Measurements from ENCODE around the gene BACE1.

DNA sequence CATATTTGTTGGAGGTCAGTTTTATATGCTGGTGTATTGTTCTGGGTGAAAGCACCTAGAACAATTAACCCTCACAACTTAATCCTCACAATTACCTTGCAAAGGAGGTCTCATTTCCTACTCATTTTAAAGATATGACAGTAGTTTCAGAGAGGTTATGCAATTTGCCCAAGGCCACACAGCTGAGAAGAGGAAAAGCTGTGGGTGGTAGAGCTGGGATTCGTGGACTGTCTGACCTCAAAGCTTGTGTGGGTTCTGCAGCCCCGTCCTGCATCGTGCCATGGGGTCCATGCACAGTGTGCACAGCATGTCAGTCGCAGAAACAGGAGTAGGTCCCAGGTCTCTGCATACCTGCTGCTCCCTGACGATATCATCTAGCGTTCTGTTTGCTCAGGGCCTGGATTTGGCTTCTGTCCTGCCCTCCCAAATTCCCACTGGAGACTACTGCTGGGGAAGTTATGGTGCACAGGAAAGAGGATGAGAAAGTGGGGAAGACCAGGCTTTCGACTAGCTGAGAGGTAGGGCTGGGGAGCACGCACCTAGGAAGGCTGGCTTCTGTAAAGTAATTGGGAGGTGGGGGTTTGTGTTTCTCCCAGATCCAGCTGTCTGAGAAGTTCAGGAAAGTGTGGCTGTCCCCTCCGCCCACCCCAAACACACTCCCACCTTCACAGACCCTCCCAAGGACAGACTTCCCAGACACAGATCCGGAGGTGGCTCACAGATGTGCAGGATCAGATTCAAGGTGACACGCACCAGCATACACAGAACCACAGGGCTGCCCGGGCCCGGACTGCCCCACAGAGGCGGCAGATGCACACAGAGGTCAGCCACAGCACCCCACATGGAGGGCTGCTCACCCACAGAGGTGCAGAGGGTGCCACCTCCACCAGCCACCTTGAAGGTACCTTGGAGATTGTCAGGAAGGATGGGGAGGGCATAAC lies 2.0 kb downstream of the BACE1 start:
- TF ChIP-seq CTCF (conservative IDR thresholded peaks at IDR 0.05; ENCODE audit: low read depth in 2 of 2) (no peak), EZH2 (IDR thresholded peaks at IDR 0.05; ENCODE audit: low read depth, unreplicated experiment) (no peak), JUNB (IDR thresholded peaks at IDR 0.05; ENCODE audit: unreplicated experiment) (no peak), CREB1 (CRISPR knock-in tag; IDR thresholded peaks at IDR 0.05; ENCODE audit: low read depth) (no peak), EZH2phosphoT487 (IDR thresholded peaks at IDR 0.05; ENCODE audit: unreplicated experiment) (no peak), NANOG (IDR thresholded peaks at IDR 0.05; ENCODE audit: borderline replicate concordance) (no peak), POLR2AphosphoS5 (IDR thresholded peaks at IDR 0.05; ENCODE audit: low read depth) (no peak), STAT1 (IDR thresholded peaks at IDR 0.05; ENCODE audit: unreplicated experiment) (no peak), ZNF331 (CRISPR knock-in tag; IDR thresholded peaks at IDR 0.05; ENCODE audit: low read depth) (no peak)
- TF ChIP-seq, protein P1, sequence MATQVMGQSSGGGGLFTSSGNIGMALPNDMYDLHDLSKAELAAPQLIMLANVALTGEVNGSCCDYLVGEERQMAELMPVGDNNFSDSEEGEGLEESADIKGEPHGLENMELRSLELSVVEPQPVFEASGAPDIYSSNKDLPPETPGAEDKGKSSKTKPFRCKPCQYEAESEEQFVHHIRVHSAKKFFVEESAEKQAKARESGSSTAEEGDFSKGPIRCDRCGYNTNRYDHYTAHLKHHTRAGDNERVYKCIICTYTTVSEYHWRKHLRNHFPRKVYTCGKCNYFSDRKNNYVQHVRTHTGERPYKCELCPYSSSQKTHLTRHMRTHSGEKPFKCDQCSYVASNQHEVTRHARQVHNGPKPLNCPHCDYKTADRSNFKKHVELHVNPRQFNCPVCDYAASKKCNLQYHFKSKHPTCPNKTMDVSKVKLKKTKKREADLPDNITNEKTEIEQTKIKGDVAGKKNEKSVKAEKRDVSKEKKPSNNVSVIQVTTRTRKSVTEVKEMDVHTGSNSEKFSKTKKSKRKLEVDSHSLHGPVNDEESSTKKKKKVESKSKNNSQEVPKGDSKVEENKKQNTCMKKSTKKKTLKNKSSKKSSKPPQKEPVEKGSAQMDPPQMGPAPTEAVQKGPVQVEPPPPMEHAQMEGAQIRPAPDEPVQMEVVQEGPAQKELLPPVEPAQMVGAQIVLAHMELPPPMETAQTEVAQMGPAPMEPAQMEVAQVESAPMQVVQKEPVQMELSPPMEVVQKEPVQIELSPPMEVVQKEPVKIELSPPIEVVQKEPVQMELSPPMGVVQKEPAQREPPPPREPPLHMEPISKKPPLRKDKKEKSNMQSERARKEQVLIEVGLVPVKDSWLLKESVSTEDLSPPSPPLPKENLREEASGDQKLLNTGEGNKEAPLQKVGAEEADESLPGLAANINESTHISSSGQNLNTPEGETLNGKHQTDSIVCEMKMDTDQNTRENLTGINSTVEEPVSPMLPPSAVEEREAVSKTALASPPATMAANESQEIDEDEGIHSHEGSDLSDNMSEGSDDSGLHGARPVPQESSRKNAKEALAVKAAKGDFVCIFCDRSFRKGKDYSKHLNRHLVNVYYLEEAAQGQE (IDR thresholded peaks at IDR 0.05; ENCODE audit: unreplicated experiment): no peak
- TF ChIP-seq, protein P2, sequence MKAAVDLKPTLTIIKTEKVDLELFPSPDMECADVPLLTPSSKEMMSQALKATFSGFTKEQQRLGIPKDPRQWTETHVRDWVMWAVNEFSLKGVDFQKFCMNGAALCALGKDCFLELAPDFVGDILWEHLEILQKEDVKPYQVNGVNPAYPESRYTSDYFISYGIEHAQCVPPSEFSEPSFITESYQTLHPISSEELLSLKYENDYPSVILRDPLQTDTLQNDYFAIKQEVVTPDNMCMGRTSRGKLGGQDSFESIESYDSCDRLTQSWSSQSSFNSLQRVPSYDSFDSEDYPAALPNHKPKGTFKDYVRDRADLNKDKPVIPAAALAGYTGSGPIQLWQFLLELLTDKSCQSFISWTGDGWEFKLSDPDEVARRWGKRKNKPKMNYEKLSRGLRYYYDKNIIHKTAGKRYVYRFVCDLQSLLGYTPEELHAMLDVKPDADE (IDR thresholded peaks at IDR 0.05): no peak

Data from GM23338 (cell line).